ENCODE data around the gene GEMIN4. TPM values are rescaled to one million over a fixed set of nuclear protein-coding genes. Genes with fewer than 3 reads are reported as not detected.

The GEMIN4 gene
- total and polyA plus RNA-seq, 4 donors = 2.8 to 7.0 (median 5.9) TPM

DNA sequence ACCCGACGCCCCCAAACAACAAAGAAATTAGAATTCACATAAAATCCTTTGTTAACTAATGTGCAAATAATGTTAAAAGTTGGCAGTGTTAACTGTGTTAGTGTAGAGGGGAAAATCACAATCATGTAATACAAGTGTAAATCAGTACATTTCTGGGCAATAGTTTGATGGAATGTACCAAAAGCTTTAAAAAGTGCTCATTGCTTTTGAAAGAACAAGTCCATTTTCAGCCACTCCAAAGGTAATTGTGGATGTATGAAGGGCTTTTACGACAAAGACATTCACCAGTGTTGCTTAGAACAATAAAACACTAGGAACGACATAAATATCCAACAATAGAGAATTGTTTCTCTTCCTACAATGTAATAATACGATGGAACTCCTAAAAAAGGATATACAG, 21.0 kb upstream of the GEMIN4 start:
- H3K36me3 ChIP-seq (ENCODE audit: control insufficient read depth in 4 of 4, insufficient read depth in 3 of 4, low read depth in 1 of 4, low read length in 3 of 4) = peaks cover 10 to 70% (median 57%) of the 10 kb centered on the region in 4 donors
- H3K9ac ChIP-seq (ENCODE audit: low read depth in 1 of 2, low read length in 2 of 2) = no peak overlapping the region
- TF ChIP-seq EGR1 (IDR thresholded peaks at IDR 0.05; ENCODE audit: low read depth in 2 of 2) = no peak
- TF ChIP-seq FOXA2 (IDR thresholded peaks at IDR 0.05) = no peak
- no peak for TF ChIP-seq RAD21 (IDR thresholded peaks at IDR 0.05)
- TF ChIP-seq YY1 (IDR thresholded peaks at IDR 0.05) = no peak
- TF ChIP-seq, protein P1, sequence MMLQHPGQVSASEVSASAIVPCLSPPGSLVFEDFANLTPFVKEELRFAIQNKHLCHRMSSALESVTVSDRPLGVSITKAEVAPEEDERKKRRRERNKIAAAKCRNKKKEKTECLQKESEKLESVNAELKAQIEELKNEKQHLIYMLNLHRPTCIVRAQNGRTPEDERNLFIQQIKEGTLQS (IDR thresholded peaks at IDR 0.05) = no peak
- TF ChIP-seq JUND (IDR thresholded peaks at IDR 0.05) = no peak
- no peak for TF ChIP-seq HNF4A (conservative IDR thresholded peaks at IDR 0.05)
- no peak for TF ChIP-seq GABPA (IDR thresholded peaks at IDR 0.05 in 1 of 2, conservative IDR thresholded peaks at IDR 0.05 in 1 of 2)
- TF ChIP-seq, protein P2, sequence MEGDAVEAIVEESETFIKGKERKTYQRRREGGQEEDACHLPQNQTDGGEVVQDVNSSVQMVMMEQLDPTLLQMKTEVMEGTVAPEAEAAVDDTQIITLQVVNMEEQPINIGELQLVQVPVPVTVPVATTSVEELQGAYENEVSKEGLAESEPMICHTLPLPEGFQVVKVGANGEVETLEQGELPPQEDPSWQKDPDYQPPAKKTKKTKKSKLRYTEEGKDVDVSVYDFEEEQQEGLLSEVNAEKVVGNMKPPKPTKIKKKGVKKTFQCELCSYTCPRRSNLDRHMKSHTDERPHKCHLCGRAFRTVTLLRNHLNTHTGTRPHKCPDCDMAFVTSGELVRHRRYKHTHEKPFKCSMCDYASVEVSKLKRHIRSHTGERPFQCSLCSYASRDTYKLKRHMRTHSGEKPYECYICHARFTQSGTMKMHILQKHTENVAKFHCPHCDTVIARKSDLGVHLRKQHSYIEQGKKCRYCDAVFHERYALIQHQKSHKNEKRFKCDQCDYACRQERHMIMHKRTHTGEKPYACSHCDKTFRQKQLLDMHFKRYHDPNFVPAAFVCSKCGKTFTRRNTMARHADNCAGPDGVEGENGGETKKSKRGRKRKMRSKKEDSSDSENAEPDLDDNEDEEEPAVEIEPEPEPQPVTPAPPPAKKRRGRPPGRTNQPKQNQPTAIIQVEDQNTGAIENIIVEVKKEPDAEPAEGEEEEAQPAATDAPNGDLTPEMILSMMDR (IDR thresholded peaks at IDR 0.05; ENCODE audit: low read depth, low read length, missing input control) = no peak
- TF ChIP-seq HNF4G (IDR thresholded peaks at IDR 0.05) = no peak
- TF ChIP-seq, protein P3, sequence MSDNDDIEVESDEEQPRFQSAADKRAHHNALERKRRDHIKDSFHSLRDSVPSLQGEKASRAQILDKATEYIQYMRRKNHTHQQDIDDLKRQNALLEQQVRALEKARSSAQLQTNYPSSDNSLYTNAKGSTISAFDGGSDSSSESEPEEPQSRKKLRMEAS (IDR thresholded peaks at IDR 0.05) = no peak
- TF ChIP-seq RXRA (IDR thresholded peaks at IDR 0.05) = no peak
- no peaks in the 10 kb centered on the region for H3K4me1 ChIP-seq (ENCODE audit: control insufficient read depth in 4 of 4, insufficient read depth in 4 of 4, low read length in 3 of 4)
- 92% methylated on average over 5 of the region's 5 CpGs for WGBS
- no peak overlapping the region for H3K4me3 ChIP-seq (ENCODE audit: low read depth in 1 of 3, low read length in 3 of 3)
- H3K27me3 ChIP-seq (ENCODE audit: control insufficient read depth in 4 of 4, insufficient read depth in 4 of 4, low read length in 3 of 4) = no peaks in the 10 kb centered on the region
- DNase-seq (ENCODE audit: low spot score) = no peak
- H3K27ac ChIP-seq (ENCODE audit: low read depth in 1 of 2, low read length in 2 of 2) = no peak overlapping the region
- H3K9me3 ChIP-seq (ENCODE audit: control insufficient read depth in 4 of 4, low read length in 3 of 4) = no peaks in the 10 kb centered on the region

DNA sequence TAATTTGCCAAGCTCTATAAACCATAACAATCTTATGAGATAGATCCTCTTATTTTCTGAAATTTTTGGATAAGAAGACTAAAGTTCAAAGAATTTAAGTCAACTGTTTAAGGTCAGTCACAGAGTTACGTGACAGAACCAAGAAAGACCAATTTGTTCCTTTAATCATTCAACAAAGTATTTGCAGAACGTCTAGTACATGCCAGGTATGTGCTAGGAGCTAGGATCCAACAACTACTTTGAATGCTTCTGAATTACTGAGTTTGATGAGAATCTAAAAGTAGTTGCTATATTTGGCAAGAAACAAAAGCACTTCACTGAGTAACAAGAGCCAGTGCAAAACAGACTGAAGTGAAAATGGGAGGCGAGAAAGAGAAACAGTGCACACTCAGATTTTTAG, 15.0 kb upstream of the GEMIN4 start:
- H3K4me3 ChIP-seq (ENCODE audit: low read depth in 1 of 3, low read length in 3 of 3) = no peak overlapping the region
- H3K9ac ChIP-seq (ENCODE audit: low read depth in 1 of 2, low read length in 2 of 2) = no peak overlapping the region
- H3K9me3 ChIP-seq (ENCODE audit: control insufficient read depth in 4 of 4, low read length in 3 of 4) = no peaks in the 10 kb centered on the region
- TF ChIP-seq HNF4A (conservative IDR thresholded peaks at IDR 0.05) (no peak), YY1 (IDR thresholded peaks at IDR 0.05) (no peak), NR2F2 (IDR thresholded peaks at IDR 0.05) (no peak), TAF1 (conservative IDR thresholded peaks at IDR 0.05) (no peak), FOXA2 (IDR thresholded peaks at IDR 0.05) (no peak), SP1 (IDR thresholded peaks at IDR 0.05) (no peak), GABPA (IDR thresholded peaks at IDR 0.05 in 1 of 2, conservative IDR thresholded peaks at IDR 0.05 in 1 of 2) (no peak), EGR1 (IDR thresholded peaks at IDR 0.05; ENCODE audit: low read depth in 2 of 2) (no peak), RXRA (IDR thresholded peaks at IDR 0.05) (no peak)
- TF ChIP-seq, protein P4, sequence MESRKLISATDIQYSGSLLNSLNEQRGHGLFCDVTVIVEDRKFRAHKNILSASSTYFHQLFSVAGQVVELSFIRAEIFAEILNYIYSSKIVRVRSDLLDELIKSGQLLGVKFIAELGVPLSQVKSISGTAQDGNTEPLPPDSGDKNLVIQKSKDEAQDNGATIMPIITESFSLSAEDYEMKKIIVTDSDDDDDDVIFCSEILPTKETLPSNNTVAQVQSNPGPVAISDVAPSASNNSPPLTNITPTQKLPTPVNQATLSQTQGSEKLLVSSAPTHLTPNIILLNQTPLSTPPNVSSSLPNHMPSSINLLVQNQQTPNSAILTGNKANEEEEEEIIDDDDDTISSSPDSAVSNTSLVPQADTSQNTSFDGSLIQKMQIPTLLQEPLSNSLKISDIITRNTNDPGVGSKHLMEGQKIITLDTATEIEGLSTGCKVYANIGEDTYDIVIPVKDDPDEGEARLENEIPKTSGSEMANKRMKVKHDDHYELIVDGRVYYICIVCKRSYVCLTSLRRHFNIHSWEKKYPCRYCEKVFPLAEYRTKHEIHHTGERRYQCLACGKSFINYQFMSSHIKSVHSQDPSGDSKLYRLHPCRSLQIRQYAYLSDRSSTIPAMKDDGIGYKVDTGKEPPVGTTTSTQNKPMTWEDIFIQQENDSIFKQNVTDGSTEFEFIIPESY (IDR thresholded peaks at IDR 0.05) = no peak
- TF ChIP-seq, protein P5, sequence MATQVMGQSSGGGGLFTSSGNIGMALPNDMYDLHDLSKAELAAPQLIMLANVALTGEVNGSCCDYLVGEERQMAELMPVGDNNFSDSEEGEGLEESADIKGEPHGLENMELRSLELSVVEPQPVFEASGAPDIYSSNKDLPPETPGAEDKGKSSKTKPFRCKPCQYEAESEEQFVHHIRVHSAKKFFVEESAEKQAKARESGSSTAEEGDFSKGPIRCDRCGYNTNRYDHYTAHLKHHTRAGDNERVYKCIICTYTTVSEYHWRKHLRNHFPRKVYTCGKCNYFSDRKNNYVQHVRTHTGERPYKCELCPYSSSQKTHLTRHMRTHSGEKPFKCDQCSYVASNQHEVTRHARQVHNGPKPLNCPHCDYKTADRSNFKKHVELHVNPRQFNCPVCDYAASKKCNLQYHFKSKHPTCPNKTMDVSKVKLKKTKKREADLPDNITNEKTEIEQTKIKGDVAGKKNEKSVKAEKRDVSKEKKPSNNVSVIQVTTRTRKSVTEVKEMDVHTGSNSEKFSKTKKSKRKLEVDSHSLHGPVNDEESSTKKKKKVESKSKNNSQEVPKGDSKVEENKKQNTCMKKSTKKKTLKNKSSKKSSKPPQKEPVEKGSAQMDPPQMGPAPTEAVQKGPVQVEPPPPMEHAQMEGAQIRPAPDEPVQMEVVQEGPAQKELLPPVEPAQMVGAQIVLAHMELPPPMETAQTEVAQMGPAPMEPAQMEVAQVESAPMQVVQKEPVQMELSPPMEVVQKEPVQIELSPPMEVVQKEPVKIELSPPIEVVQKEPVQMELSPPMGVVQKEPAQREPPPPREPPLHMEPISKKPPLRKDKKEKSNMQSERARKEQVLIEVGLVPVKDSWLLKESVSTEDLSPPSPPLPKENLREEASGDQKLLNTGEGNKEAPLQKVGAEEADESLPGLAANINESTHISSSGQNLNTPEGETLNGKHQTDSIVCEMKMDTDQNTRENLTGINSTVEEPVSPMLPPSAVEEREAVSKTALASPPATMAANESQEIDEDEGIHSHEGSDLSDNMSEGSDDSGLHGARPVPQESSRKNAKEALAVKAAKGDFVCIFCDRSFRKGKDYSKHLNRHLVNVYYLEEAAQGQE (IDR thresholded peaks at IDR 0.05) = no peak
- TF ChIP-seq, protein P2 (IDR thresholded peaks at IDR 0.05; ENCODE audit: low read depth, low read length, missing input control) = no peak
- H3K4me1 ChIP-seq (ENCODE audit: control insufficient read depth in 4 of 4, insufficient read depth in 4 of 4, low read length in 3 of 4) = no peaks in the 10 kb centered on the region
- H3K27ac ChIP-seq (ENCODE audit: low read depth in 1 of 2, low read length in 2 of 2) = no peak overlapping the region
- no peak for DNase-seq (ENCODE audit: low spot score)
- 80% methylated on average over 3 of the region's 3 CpGs for WGBS
- peaks cover 5 to 48% (median 32%) of the 10 kb centered on the region in 4 donors for H3K36me3 ChIP-seq (ENCODE audit: control insufficient read depth in 4 of 4, insufficient read depth in 3 of 4, low read depth in 1 of 4, low read length in 3 of 4)
- no peaks in the 10 kb centered on the region for H3K27me3 ChIP-seq (ENCODE audit: control insufficient read depth in 4 of 4, insufficient read depth in 4 of 4, low read length in 3 of 4)
